SW 1271 (cell line): ENCODE measurements around the gene OR5K1.

Source experiments
- DNase-seq, 2 experiments: peaks; one replicate each; lab custom pipeline; 2025; lab: John Stamatoyannopoulos, UW

OR5K1 gene

DNA sequence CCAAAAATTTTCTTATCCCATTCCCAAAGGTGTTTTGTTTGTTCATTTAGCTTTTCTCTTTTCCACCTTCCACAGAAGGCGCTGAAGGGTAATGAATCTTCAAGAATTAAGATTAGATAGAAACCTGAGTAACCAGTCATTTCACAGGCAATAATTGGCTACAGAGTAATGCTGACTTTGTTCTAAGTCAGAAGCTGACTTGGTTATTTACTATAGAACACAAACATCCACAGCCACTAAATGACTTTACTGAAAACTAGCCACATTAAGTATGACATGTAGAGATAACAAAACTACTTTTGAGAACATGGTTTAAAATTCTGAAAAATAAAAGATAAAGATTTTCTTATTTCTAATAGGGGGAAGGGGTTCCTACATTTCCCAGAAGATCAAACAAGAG, 51.9 kb downstream of the OR5K1 start:
- DNase-seq: no peak

DNA sequence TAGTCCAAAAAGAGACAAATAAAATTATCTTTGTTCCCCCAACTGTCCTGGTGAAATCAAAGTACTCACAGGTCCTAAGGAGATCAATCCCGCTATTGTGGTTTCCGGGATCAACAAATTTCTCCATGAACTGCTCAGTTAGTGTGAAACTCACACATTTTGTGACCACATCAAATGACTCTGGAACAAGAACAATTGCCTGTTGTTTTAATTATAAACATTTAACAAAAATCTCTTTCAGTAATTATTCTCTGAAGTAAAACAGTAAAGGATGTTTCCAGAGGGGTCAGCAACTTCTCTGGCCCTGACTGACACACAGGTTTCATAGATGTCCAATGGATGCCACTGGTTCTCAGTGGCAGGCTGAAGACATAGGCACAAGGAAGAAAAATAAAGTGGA, 55.8 kb downstream of the OR5K1 start:
- no peak for DNase-seq

- DNase-seq: no peak
Observed at GRCh38 chr3:98519351-98519750, 56.4 kb downstream of the OR5K1 start.

DNA sequence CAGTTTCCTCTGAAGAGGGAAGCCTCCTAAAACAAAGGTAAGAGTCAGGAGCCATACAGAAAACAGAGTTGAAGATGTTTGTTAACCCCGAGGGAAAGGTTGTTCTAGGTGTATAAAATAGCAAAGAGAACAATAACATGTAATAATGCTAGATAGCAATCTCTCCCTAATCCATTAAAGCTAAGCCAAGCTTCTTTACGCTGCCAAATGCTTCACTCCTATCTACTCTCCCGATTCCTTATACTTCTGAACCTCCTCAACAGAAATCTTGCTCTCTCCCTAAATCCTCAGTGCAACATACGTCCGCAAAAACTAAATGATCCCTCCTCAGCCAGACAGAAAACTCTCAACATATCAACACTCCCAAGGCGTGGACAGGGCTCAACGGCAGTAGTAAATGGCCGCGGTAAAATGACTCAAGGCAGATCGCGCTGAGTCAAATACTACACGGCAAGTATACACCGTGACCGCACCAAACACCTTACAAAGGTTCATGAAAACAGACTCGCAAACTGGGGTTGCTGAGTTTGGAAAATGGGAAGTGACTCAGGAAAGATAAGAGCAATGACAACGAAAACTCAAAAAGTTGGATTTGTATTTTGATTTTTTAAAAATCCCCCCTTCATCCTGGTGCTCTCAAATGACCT, 59.0 kb downstream of the OR5K1 start:
- peak; percentile 25 to 62 for DNase-seq
